SK-N-SH treated with all-trans-retinoic acid at 6 μM for 48 hours (cell line): ENCODE results near the gene DCAF5.
A peak's percentile ranks its signal among the peaks of the same experiment; 100 is the strongest.
"Not testable (repeated sequence)": the region's sequence is repeated elsewhere in the genome, so short reads cannot be mapped to it uniquely, and the experiment has no call there.

Experiments used
- ATAC-seq: fragments of 200-7000 bp; cut with Tn5 transposase; 3 replicates; pipeline ENCODE4 v1.9.1; 2020; ENCODE audit warnings: mild to moderate bottlenecking, moderate library complexity
- ARNTL ChIP-seq: fragments of 450-650 bp; formaldehyde crosslinking; IDR thresholded peaks from 2 replicates; pipeline ENCODE4 v1.5.0; 2020; ENCODE audit warnings: low read depth, mild to moderate bottlenecking, moderate library complexity, borderline replicate concordance
- BACH2 ChIP-seq: fragments of 250-450 bp; sonication (Bioruptor Pico); IDR thresholded peaks from 2 replicates; pipeline ENCODE4 v1.9.0; 2021; ENCODE audit warnings: mild to moderate bottlenecking, borderline replicate concordance
- CSDC2 ChIP-seq: fragments of 250-450 bp; sonication (Bioruptor Pico); IDR thresholded peaks from 2 replicates; pipeline ENCODE4 v1.5.0; 2020; ENCODE audit warnings: mild to moderate bottlenecking, moderate library complexity
- ESRRG ChIP-seq: fragments of 250-450 bp; sonication (Bioruptor Pico); IDR thresholded peaks from 2 replicates; pipeline ENCODE4 v1.6.1; 2021; ENCODE audit warnings: mild to moderate bottlenecking
- OSR1 ChIP-seq: fragments of 250-450 bp; sonication (Bioruptor Pico); IDR thresholded peaks from 2 replicates; pipeline ENCODE4 v1.8.0; 2022; ENCODE audit warnings: moderate library complexity, mild to moderate bottlenecking, inconsistent platforms
- PATZ1 ChIP-seq: fragments of 250-450 bp; sonication (Bioruptor Pico); IDR thresholded peaks from 2 replicates; pipeline ENCODE4 v1.8.0; 2020; ENCODE audit warnings: mild to moderate bottlenecking, moderate library complexity, borderline replicate concordance
- POU6F1 ChIP-seq: fragments of 250-450 bp; sonication (Bioruptor Pico); IDR thresholded peaks from 2 replicates; pipeline ENCODE4 v1.8.0; 2021; ENCODE audit warnings: low read depth, mild to moderate bottlenecking, moderate library complexity, borderline replicate concordance
- PPARA ChIP-seq: fragments of 250-450 bp; sonication (Bioruptor Pico); IDR thresholded peaks from 2 replicates; pipeline ENCODE4 v1.5.0; 2020; ENCODE audit warnings: mild to moderate bottlenecking, borderline replicate concordance
- RARB ChIP-seq: fragments of 250-450 bp; sonication (Bioruptor Pico); IDR thresholded peaks from 2 replicates; pipeline ENCODE4 v1.8.0; 2021; ENCODE audit warnings: mild to moderate bottlenecking, moderate library complexity
- SNAI2 ChIP-seq: fragments of 250-450 bp; sonication (Bioruptor Pico); IDR thresholded peaks from 2 replicates; pipeline ENCODE4 v1.5.0; 2020; ENCODE audit warnings: mild to moderate bottlenecking, moderate library complexity
- TCF4 ChIP-seq: fragments of 250-450 bp; sonication (Bioruptor Pico); IDR thresholded peaks from 2 replicates; pipeline ENCODE4 v1.8.0; 2021; ENCODE audit warnings: mild to moderate bottlenecking, moderate library complexity, borderline replicate concordance
- TOX ChIP-seq: fragments of 250-450 bp; sonication (Bioruptor Pico); IDR thresholded peaks from 2 replicates; pipeline ENCODE4 v1.8.0; 2021; ENCODE audit warnings: mild to moderate bottlenecking, moderate library complexity, borderline replicate concordance
- TSHZ2 ChIP-seq: fragments of 250-450 bp; sonication (Bioruptor Pico); IDR thresholded peaks from 2 replicates; pipeline ENCODE4 v1.5.0; 2020; ENCODE audit warnings: mild to moderate bottlenecking, moderate library complexity
- ZC3H10 ChIP-seq: fragments of 250-450 bp; sonication (Bioruptor Pico); IDR thresholded peaks from 2 replicates; pipeline ENCODE4 v1.5.1; 2021; ENCODE audit warnings: mild to moderate bottlenecking, moderate library complexity
- ZFP3 ChIP-seq: fragments of 250-450 bp; sonication (Bioruptor Pico); IDR thresholded peaks from 2 replicates; pipeline ENCODE4 v1.5.0; 2020; ENCODE audit warnings: mild to moderate bottlenecking, moderate library complexity
- ZFP30 ChIP-seq: fragments of 450-650 bp; formaldehyde crosslinking; IDR thresholded peaks from 2 replicates; pipeline ENCODE4 v1.5.0; 2022; ENCODE audit warnings: mild to moderate bottlenecking, moderate library complexity
- ZNF565 ChIP-seq: fragments of 450-650 bp; formaldehyde crosslinking; conservative IDR thresholded peaks from 2 replicates; pipeline ENCODE4 v1.5.0; 2020; ENCODE audit warnings: low read depth, mild to moderate bottlenecking, moderate library complexity
- ZNF70 ChIP-seq: fragments of 450-650 bp; formaldehyde crosslinking; IDR thresholded peaks from 2 replicates; pipeline ENCODE4 v1.5.0; 2020; ENCODE audit warnings: mild to moderate bottlenecking, moderate library complexity
- ZNF8 ChIP-seq: fragments of 450-650 bp; formaldehyde crosslinking; IDR thresholded peaks from 2 replicates; pipeline ENCODE4 v1.5.0; 2020; ENCODE audit warnings: mild to moderate bottlenecking, moderate library complexity
- TF ChIP-seq, protein P1 (sequence below): fragments of 250-450 bp; sonication (Bioruptor Pico); IDR thresholded peaks from 2 replicates; pipeline ENCODE4 v1.5.1; 2020; ENCODE audit warnings: low read depth, mild to moderate bottlenecking, moderate library complexity
- TF ChIP-seq, protein P2 (sequence below): fragments of 250-450 bp; sonication (Bioruptor Pico); IDR thresholded peaks from 2 replicates; pipeline ENCODE4 v1.5.1; 2021; ENCODE audit warnings: mild to moderate bottlenecking, moderate library complexity

Gene DCAF5

GRCh38 chr14:69191340-69192111, 38.6 kb upstream of the DCAF5 start, which contains the start of gene EXD2:
TSS of gene EXD2 (plus strand) at chr14:69191498. CDS start at chr14:69209471, 17,973 bp downstream.
- ATAC-seq: peak; percentile 99
- TF ChIP-seq ARNTL (CRISPR knock-in tag) (no peak), TSHZ2 (CRISPR knock-in tag) (peak; percentile 63; the same call in 1 of the 2 replicates), ZFP3 (no peak)

- no peak for ATAC-seq
- TF ChIP-seq ZNF70 (no peak), ZFP30 (CRISPR knock-in tag) (no peak), ZFP3 (no peak), OSR1 (CRISPR knock-in tag) (no peak), POU6F1 (CRISPR knock-in tag) (no peak)
- TF ChIP-seq, all 23 proteins: peak for 0
These were observed 37.3 kb upstream of the DCAF5 start for GRCh38 chr14:69190191-69190590.

- TF ChIP-seq PPARA (no peak), ZFP3 (no peak), ZC3H10 (CRISPR knock-in tag) (no peak), TCF4 (CRISPR knock-in tag) (no peak), POU6F1 (CRISPR knock-in tag) (no peak), OSR1 (CRISPR knock-in tag) (no peak), ZNF70 (no peak), ARNTL (CRISPR knock-in tag) (no peak), SNAI2 (CRISPR knock-in tag) (no peak), ZNF8 (CRISPR knock-in tag) (no peak), TOX (CRISPR knock-in tag) (no peak), ZNF565 (CRISPR knock-in tag) (no peak), ESRRG (CRISPR knock-in tag) (no peak), RARB (CRISPR knock-in tag) (no peak), CSDC2 (CRISPR knock-in tag) (no peak), PATZ1 (CRISPR knock-in tag) (no peak), BACH2 (CRISPR knock-in tag) (no peak)
- TF ChIP-seq, protein P1, sequence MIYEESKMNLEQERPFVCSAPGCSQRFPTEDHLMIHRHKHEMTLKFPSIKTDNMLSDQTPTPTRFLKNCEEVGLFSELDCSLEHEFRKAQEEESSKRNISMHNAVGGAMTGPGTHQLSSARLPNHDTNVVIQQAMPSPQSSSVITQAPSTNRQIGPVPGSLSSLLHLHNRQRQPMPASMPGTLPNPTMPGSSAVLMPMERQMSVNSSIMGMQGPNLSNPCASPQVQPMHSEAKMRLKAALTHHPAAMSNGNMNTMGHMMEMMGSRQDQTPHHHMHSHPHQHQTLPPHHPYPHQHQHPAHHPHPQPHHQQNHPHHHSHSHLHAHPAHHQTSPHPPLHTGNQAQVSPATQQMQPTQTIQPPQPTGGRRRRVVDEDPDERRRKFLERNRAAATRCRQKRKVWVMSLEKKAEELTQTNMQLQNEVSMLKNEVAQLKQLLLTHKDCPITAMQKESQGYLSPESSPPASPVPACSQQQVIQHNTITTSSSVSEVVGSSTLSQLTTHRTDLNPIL (CRISPR knock-in tag): no peak
- TF ChIP-seq, protein P2, sequence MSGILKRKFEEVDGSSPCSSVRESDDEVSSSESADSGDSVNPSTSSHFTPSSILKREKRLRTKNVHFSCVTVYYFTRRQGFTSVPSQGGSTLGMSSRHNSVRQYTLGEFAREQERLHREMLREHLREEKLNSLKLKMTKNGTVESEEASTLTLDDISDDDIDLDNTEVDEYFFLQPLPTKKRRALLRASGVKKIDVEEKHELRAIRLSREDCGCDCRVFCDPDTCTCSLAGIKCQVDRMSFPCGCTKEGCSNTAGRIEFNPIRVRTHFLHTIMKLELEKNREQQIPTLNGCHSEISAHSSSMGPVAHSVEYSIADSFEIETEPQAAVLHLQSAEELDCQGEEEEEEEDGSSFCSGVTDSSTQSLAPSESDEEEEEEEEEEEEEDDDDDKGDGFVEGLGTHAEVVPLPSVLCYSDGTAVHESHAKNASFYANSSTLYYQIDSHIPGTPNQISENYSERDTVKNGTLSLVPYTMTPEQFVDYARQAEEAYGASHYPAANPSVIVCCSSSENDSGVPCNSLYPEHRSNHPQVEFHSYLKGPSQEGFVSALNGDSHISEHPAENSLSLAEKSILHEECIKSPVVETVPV (CRISPR knock-in tag): no peak
- ATAC-seq: no peak
These were observed 30.8 kb upstream of the DCAF5 start for GRCh38 chr14:69183735-69184134.

GRCh38 chr14:69182580-69182979, 29.7 kb upstream of the DCAF5 start:
- not testable (repeated sequence) for ATAC-seq
